SK-N-SH (cell line): Measurements from ENCODE around the gene NUAK1. TPM values are rescaled to one million over a fixed set of nuclear protein-coding genes. Genes with fewer than 3 reads are reported as not detected.

ENCODE experiments used
- CTCF ChIA-PET: fragments of 300-600, 350-600 bp; formaldehyde crosslinking; extraction: SDS; loops from one replicate; lab custom pipeline; 2021; lab: Yijun Ruan, JAX
- POLR2A ChIA-PET: fragments of 350-600 bp; sonication (Branson Sonifier 250); formaldehyde crosslinking; extraction: SDS; loops from one replicate; lab custom pipeline; 2020; ENCODE audit warnings: antibody characterized with exemption, inconsistent platforms; lab: Yijun Ruan, JAX
- DNase-seq: peaks from one replicate; pipeline ENCODE4 v3.0.0; 2012
- H2AFZ ChIP-seq: fragments of 200-600 bp; sonication (generic); 2 replicates; pipeline ENCODE4 v1.8.1; 2016; ENCODE audit warnings: antibody characterized with exemption, mild to moderate bottlenecking, low read depth
- H3F3A ChIP-seq: fragments of 200-600 bp; sonication (generic); replicated peaks from 2 replicates; pipeline ENCODE3; 2016; ENCODE audit warnings: antibody characterized with exemption, mild to moderate bottlenecking; ENCODE audit not compliant: insufficient read depth
- H3K27ac ChIP-seq, 2 experiments: fragments of 200-500 bp in 1 of 2; fragments of 200-600 bp in 1 of 2; sonication (Bioruptor generic) in 1 of 2; sonication (generic), shearing (Covaris generic) in 1 of 2; 2 replicates each; pipeline versions ENCODE4 v1.5.1 to v1.6.1; 2014 to 2016; ENCODE audit warnings: low read depth in 2 of 2, inconsistent platforms in 1 of 2, low read length in 1 of 2, mild to moderate bottlenecking in 1 of 2, mixed read lengths in 1 of 2
- H3K27me3 ChIP-seq: fragments of 200-600 bp; sonication (generic), shearing (Covaris generic); 2 replicates; pipeline ENCODE4 v1.6.1; 2016; ENCODE audit warnings: mixed run types; ENCODE audit not compliant: insufficient read depth
- H3K36me3 ChIP-seq, 2 experiments: fragments of 200-500 bp in 1 of 2; fragments of 200-600 bp in 1 of 2; sonication (Bioruptor generic) in 1 of 2; sonication (generic) in 1 of 2; replicated peaks in 1 of 2; 2 replicates each; pipeline versions ENCODE3 to v1.5.1; 2014 to 2016; ENCODE audit warnings: low read length in 1 of 2, mild to moderate bottlenecking in 1 of 2; ENCODE audit not compliant: insufficient read depth in 2 of 2, control insufficient read depth in 1 of 2
- H3K4me1 ChIP-seq, 2 experiments: fragments of 200-500 bp in 1 of 2; fragments of 200-600 bp in 1 of 2; sonication (Bioruptor generic) in 1 of 2; sonication (generic), shearing (Covaris generic) in 1 of 2; 2 replicates each; pipeline versions ENCODE4 v1.5.1 to v1.6.1; 2014 to 2016; ENCODE audit warnings: low read depth in 1 of 2, low read length in 1 of 2, mixed run types in 1 of 2; ENCODE audit not compliant: insufficient read depth in 2 of 2, control insufficient read depth in 1 of 2
- H3K4me2 ChIP-seq: fragments of 200-600 bp; sonication (generic), shearing (Covaris generic); 2 replicates; pipeline ENCODE4 v1.6.1; 2017; ENCODE audit warnings: mixed run types
- H3K4me3 ChIP-seq, 2 experiments: fragments of 200-500 bp in 1 of 2; fragments of 200-600 bp in 1 of 2; sonication (Bioruptor generic) in 1 of 2; sonication (generic), shearing (Covaris generic) in 1 of 2; 2 replicates each; pipeline versions ENCODE4 v1.5.1 to v1.8.1; 2014 to 2016; ENCODE audit warnings: low read depth in 2 of 2, inconsistent platforms in 1 of 2, low read length in 1 of 2, mild to moderate bottlenecking in 1 of 2, mixed read lengths in 1 of 2, moderate library complexity in 1 of 2
- H3K79me2 ChIP-seq: fragments of 200-600 bp; sonication (generic); 2 replicates; pipeline ENCODE4 v1.8.1; 2017; ENCODE audit warnings: mild to moderate bottlenecking; ENCODE audit not compliant: insufficient read depth
- H3K9ac ChIP-seq: fragments of 200-600 bp; sonication (generic); 2 replicates; pipeline ENCODE4 v1.6.1; 2017; ENCODE audit warnings: mixed run types
- H3K9me2 ChIP-seq: fragments of 200-600 bp; sonication (generic); 2 replicates; pipeline ENCODE4 v1.6.1; 2017; ENCODE audit warnings: mixed run types
- H3K9me3 ChIP-seq: fragments of 200-600 bp; sonication (generic); 2 replicates; pipeline ENCODE4 v1.6.1; 2017; ENCODE audit warnings: mixed run types, mild to moderate bottlenecking, moderate library complexity
- H4K20me1 ChIP-seq: fragments of 200-600 bp; sonication (generic); 2 replicates; pipeline ENCODE4 v1.6.1; 2017; ENCODE audit warnings: mild to moderate bottlenecking, mixed run types; ENCODE audit not compliant: insufficient read depth
- EP300 ChIP-seq, 2 experiments: IDR thresholded peaks; 2 replicates each; pipeline versions ENCODE4 v1.4.0 to v1.6.1; 2012; ENCODE audit warnings: borderline replicate concordance in 1 of 2, low read depth in 1 of 2, low read length in 1 of 2
- EZH2phosphoT487 ChIP-seq: fragments of 200-600 bp; sonication (generic); IDR thresholded peaks from 2 replicates; pipeline ENCODE4 v1.6.1; 2017; ENCODE audit warnings: low read depth, mixed run types, mild to moderate bottlenecking, antibody characterized with exemption, moderate library complexity, borderline replicate concordance
- MXI1 ChIP-seq: IDR thresholded peaks from 2 replicates; pipeline ENCODE4 v1.6.1; 2012; ENCODE audit warnings: mild to moderate bottlenecking, low read depth, low read length, improper control_type of control experiment
- RFX5 ChIP-seq: IDR thresholded peaks from 2 replicates; pipeline ENCODE4 v1.6.1; 2012; ENCODE audit warnings: mild to moderate bottlenecking, improper control_type of control experiment, low read length
- SIN3A ChIP-seq: IDR thresholded peaks from 2 replicates; pipeline ENCODE4 v1.6.1; 2012; ENCODE audit warnings: low read depth, mild to moderate bottlenecking, low read length, moderate library complexity, borderline replicate concordance
- ZBTB33 ChIP-seq: IDR thresholded peaks from 2 replicates; pipeline ENCODE4 v1.4.0; 2012; ENCODE audit warnings: low read depth, borderline replicate concordance
- WGBS: methylation state at CpG from one replicate; pipeline ENCODE4 v1.1.6; 2017; ENCODE audit warnings: low lambda C conversion rate; 5-methylcytosine and 5-hydroxymethylcytosine counted together
- polyA plus RNA-seq, 3 experiments: library from polyadenylated mRNA; depleted of rRNA; stranded (reverse); fragments of >200 nt; gene quantifications; 2 replicates each; pipeline ENCODE4 v1.2.3, GENCODE V29; 2012
- TF ChIP-seq, protein P1 (sequence below): IDR thresholded peaks from 2 replicates; pipeline ENCODE4 v1.6.1; 2012; ENCODE audit warnings: mild to moderate bottlenecking, low read depth, low read length, moderate library complexity
- TF ChIP-seq, protein P2 (sequence below): IDR thresholded peaks from 2 replicates; pipeline ENCODE4 v1.4.0; 2012; ENCODE audit warnings: low read depth, borderline replicate concordance

Gene NUAK1
- polyA plus RNA-seq, 1 of the 3 experiments (the other 2 are of a cell fraction) = 8.1 TPM

DNA sequence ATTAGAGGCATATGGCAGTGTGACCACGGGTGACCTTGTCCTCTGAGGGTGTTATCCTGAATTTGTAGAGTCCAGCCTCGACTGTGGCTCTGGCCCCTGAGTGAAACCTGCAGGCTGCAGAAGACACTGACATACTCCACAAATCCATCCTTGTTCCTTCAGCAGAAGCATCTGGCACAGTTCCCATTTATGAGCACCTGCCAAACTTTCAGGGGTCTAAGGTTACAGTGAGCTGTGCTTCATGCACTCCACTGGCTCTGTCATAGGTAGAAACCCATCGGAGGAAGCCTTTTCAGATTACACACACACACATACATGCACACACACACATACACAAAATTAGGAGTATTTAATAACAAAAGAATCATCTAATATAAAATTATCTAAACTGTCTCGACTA, 13.6 kb upstream of the NUAK1 start:
- H3K4me1 ChIP-seq = peaks cover 0 to 8% of the 10 kb centered on the region in 2 experiments; a peak in 2 of 4 replicates
- no peaks in the 10 kb centered on the region for H4K20me1 ChIP-seq
- H3K9ac ChIP-seq = no peak overlapping the region
- CTCF ChIA-PET = interaction anchor here (1.0 to 1.8 kb wide), 3 partner anchors 13 to 540 kb away, joined by 3 to 9 read pairs (median 4); partner anchors contain the start of gene NUAK1
- no peaks in the 10 kb centered on the region for H3K36me3 ChIP-seq
- H3F3A ChIP-seq = no peaks in the 10 kb centered on the region
- H3K4me2 ChIP-seq = no peak overlapping the region
- H3K79me2 ChIP-seq = no peaks in the 10 kb centered on the region
- WGBS = 60% methylated on average over 4 of the region's 4 CpGs
- no peak overlapping the region for H3K27ac ChIP-seq
- DNase-seq = no peak
- H3K4me3 ChIP-seq = no peak overlapping the region
- POLR2A ChIA-PET = no interaction called here
- no peaks in the 10 kb centered on the region for H3K27me3 ChIP-seq
- no peaks in the 10 kb centered on the region for H3K9me2 ChIP-seq
- H3K9me3 ChIP-seq = no peaks in the 10 kb centered on the region
- no peak overlapping the region for H2AFZ ChIP-seq
- TF ChIP-seq, protein P1, sequence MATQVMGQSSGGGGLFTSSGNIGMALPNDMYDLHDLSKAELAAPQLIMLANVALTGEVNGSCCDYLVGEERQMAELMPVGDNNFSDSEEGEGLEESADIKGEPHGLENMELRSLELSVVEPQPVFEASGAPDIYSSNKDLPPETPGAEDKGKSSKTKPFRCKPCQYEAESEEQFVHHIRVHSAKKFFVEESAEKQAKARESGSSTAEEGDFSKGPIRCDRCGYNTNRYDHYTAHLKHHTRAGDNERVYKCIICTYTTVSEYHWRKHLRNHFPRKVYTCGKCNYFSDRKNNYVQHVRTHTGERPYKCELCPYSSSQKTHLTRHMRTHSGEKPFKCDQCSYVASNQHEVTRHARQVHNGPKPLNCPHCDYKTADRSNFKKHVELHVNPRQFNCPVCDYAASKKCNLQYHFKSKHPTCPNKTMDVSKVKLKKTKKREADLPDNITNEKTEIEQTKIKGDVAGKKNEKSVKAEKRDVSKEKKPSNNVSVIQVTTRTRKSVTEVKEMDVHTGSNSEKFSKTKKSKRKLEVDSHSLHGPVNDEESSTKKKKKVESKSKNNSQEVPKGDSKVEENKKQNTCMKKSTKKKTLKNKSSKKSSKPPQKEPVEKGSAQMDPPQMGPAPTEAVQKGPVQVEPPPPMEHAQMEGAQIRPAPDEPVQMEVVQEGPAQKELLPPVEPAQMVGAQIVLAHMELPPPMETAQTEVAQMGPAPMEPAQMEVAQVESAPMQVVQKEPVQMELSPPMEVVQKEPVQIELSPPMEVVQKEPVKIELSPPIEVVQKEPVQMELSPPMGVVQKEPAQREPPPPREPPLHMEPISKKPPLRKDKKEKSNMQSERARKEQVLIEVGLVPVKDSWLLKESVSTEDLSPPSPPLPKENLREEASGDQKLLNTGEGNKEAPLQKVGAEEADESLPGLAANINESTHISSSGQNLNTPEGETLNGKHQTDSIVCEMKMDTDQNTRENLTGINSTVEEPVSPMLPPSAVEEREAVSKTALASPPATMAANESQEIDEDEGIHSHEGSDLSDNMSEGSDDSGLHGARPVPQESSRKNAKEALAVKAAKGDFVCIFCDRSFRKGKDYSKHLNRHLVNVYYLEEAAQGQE = no peak
- no peak for TF ChIP-seq RFX5
- no peak for TF ChIP-seq ZBTB33
- TF ChIP-seq SIN3A = no peak
- no peak for TF ChIP-seq EP300 (IDR thresholded peaks at IDR 0.05; ENCODE audit: borderline replicate concordance in 1 of 2, low read depth in 1 of 2, low read length in 1 of 2)
- no peak for TF ChIP-seq MXI1

DNA sequence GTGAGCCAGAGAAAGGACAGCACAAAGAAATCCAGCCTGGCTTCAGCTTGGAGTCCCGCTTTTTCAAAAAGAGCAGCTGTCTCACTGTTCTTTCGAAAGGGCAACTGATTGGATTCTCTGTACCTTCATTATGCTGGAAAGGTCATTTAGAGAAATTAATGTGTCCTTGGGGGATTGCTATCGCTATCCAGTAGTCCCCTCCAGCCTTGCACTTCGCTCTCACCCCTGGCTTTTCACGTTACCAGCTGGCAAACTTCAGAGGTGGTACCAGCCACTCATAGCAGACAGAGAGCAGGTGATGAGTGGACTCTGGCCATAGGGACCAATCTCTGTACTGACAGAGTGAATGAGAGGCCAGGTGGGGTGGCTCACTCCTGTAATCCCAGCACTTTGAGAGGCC, 11.8 kb upstream of the NUAK1 start:
- no peaks in the 10 kb centered on the region for H3K36me3 ChIP-seq
- no peaks in the 10 kb centered on the region for H3F3A ChIP-seq
- H3K4me1 ChIP-seq = peaks cover 0 to 11% of the 10 kb centered on the region in 2 experiments; a peak in 2 of 4 replicates
- TF ChIP-seq, protein P2, sequence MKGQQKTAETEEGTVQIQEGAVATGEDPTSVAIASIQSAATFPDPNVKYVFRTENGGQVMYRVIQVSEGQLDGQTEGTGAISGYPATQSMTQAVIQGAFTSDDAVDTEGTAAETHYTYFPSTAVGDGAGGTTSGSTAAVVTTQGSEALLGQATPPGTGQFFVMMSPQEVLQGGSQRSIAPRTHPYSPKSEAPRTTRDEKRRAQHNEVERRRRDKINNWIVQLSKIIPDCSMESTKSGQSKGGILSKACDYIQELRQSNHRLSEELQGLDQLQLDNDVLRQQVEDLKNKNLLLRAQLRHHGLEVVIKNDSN = no peak
- no peak for TF ChIP-seq EZH2phosphoT487
- POLR2A ChIA-PET = no interaction called here
- DNase-seq = no peak
- no peaks in the 10 kb centered on the region for H3K9me2 ChIP-seq
- H3K9ac ChIP-seq = no peak overlapping the region
- WGBS = 94% methylated on average over 5 of the region's 5 CpGs
- H4K20me1 ChIP-seq = no peaks in the 10 kb centered on the region
- CTCF ChIA-PET = interaction anchor here (3.5 kb wide), 1 partner anchor 14 kb away, joined by 29 read pairs; no protein-coding TSS in a partner anchor
- no peaks in the 10 kb centered on the region for H3K27me3 ChIP-seq
- no peak overlapping the region for H3K27ac ChIP-seq
- H2AFZ ChIP-seq = no peak overlapping the region
- H3K4me2 ChIP-seq = no peak overlapping the region
- H3K79me2 ChIP-seq = no peaks in the 10 kb centered on the region; the same call in 1 of the 2 replicates
- no peak overlapping the region for H3K4me3 ChIP-seq
- H3K9me3 ChIP-seq = no peaks in the 10 kb centered on the region
